IPS-18c (cell line): ENCODE results near the gene EVA1C.
"Not testable (repeated sequence)": the region's sequence is repeated elsewhere in the genome, so short reads cannot be mapped to it uniquely, and the experiment has no call there.

Source experiments
- H3K4me3 ChIP-seq: 2 replicates; pipeline ENCODE4 v1.7.0; 2013; ENCODE audit warnings: low read depth, mild to moderate bottlenecking, low read length, moderate library complexity; ENCODE audit not compliant: insufficient read depth
- H3K9me3 ChIP-seq: one replicate; pipeline ENCODE4 v1.6.1; 2013; ENCODE audit warnings: mild to moderate bottlenecking, low read length, moderate library complexity; ENCODE audit not compliant: control insufficient read depth, insufficient read depth

Gene EVA1C

GRCh38 chr21:32413697-32414578 is 1.4 kb downstream of the EVA1C start:
- H3K9me3 ChIP-seq = no peaks in the 10 kb centered on the region

GRCh38 chr21:32414579-32415358 is 2.3 kb downstream of the EVA1C start:
- Histone ChIP-seq H3K4me3 (no peak overlapping the region), H3K9me3 (no peaks in the 10 kb centered on the region)

More at GRCh38 chr21:32413697-32414578, 1.4 kb downstream of the EVA1C start:
- peak overlapping the region; percentile 58; the same call in 1 of the 2 replicates for H3K4me3 ChIP-seq

GRCh38 chr21:32415451-32416398 is 3.2 kb downstream of the EVA1C start:
- H3K9me3 ChIP-seq = no peaks in the 10 kb centered on the region
- no peak overlapping the region for H3K4me3 ChIP-seq

GRCh38 chr21:32418146-32418545 is 5.6 kb downstream of the EVA1C start:
- no peaks in the 10 kb centered on the region for H3K9me3 ChIP-seq
- no peak overlapping the region for H3K4me3 ChIP-seq

- Histone ChIP-seq H3K4me3 (no peak overlapping the region), H3K9me3 (no peaks in the 10 kb centered on the region)
These were observed 9.6 kb downstream of the EVA1C start for GRCh38 chr21:32422064-32422463.

GRCh38 chr21:32423320-32424190 is 11.0 kb downstream of the EVA1C start:
- Histone ChIP-seq H3K4me3 (no peak overlapping the region), H3K9me3 (no peaks in the 10 kb centered on the region)

- H3K9me3 ChIP-seq = no peaks in the 10 kb centered on the region
- H3K4me3 ChIP-seq = no peak overlapping the region
These were observed 11.7 kb downstream of the EVA1C start for GRCh38 chr21:32424191-32424535.

GRCh38 chr21:32424674-32425073 is 12.2 kb downstream of the EVA1C start:
- Histone ChIP-seq H3K9me3 (no peaks in the 10 kb centered on the region), H3K4me3 (no peak overlapping the region)

- H3K4me3 ChIP-seq = no peak overlapping the region
- H3K9me3 ChIP-seq = no peaks in the 10 kb centered on the region
These were observed 13.1 kb downstream of the EVA1C start for GRCh38 chr21:32425628-32426027.

GRCh38 chr21:32426066-32426465 is 13.6 kb downstream of the EVA1C start:
- no peaks in the 10 kb centered on the region for H3K9me3 ChIP-seq
- no peak overlapping the region for H3K4me3 ChIP-seq

- H3K4me3 ChIP-seq = no peak overlapping the region
- no peaks in the 10 kb centered on the region for H3K9me3 ChIP-seq
These were observed 14.1 kb downstream of the EVA1C start for GRCh38 chr21:32426592-32427051.

GRCh38 chr21:32427958-32428623 is 15.6 kb downstream of the EVA1C start:
- H3K4me3 ChIP-seq = no peak overlapping the region
- peaks cover 2% of the 10 kb centered on the region for H3K9me3 ChIP-seq

- H3K9me3 ChIP-seq = not testable (repeated sequence)
- peak overlapping the region; percentile 20; the same call in 1 of the 2 replicates for H3K4me3 ChIP-seq
These were observed 20.6 kb downstream of the EVA1C start for GRCh38 chr21:32432982-32433660.

- Histone ChIP-seq H3K4me3 (no peak overlapping the region), H3K9me3 (peaks cover under 1% of the 10 kb centered on the region)
These were observed 25.2 kb downstream of the EVA1C start for GRCh38 chr21:32437729-32438128.

GRCh38 chr21:32442566-32443318 is 30.2 kb downstream of the EVA1C start:
- Histone ChIP-seq H3K4me3 (no peak overlapping the region), H3K9me3 (no peaks in the 10 kb centered on the region)
